Adrenal gland (tissue), 5 donors: ENCODE data around the gene NXNL1.

Experiments used
- CTCF ChIP-seq, 6 experiments: fragments of 450-650 bp in 4 of 6; fragments of 200-600 bp in 2 of 6; sonication (generic) in 1 of 6; IDR thresholded peaks; 1 replicate in 5 of 6; 2 replicates in 1 of 6; pipeline versions ENCODE4 v1.5.1 to v1.8.0; 2016 to 2021; ENCODE audit warnings: antibody characterized with exemption in 6 of 6, mild to moderate bottlenecking in 2 of 6, moderate library complexity in 1 of 6
- POLR2A ChIP-seq, 2 donors: fragments of 450-650 bp; IDR thresholded peaks; one replicate each; pipeline ENCODE4 v1.6.1; 2017; ENCODE audit warnings: antibody characterized with exemption in 2 of 2, mild to moderate bottlenecking in 2 of 2, moderate library complexity in 1 of 2
- donor health status: DM: no; HTN: no; CAD: no.

GRCh38 chr19:17497149-17497798, 36.5 kb upstream of the NXNL1 start:
- TF ChIP-seq CTCF (IDR thresholded peaks at IDR 0.05) = no peak
- TF ChIP-seq POLR2A (IDR thresholded peaks at IDR 0.05) = no peak
